HG02759 (cell line): ENCODE results near the gene AKAP13.

ENCODE experiments used
- ATAC-seq: cut with Tn5 transposase; IDR thresholded peaks from one replicate; pipeline ENCODE4 v1.9.1; 2021; ENCODE audit warnings: mild to moderate bottlenecking, moderate library complexity; ENCODE audit not compliant: unreplicated experiment

The AKAP13 gene

GRCh38 chr15:85761635-85762034, 381.2 kb downstream of the AKAP13 start:
- no peak for ATAC-seq

GRCh38 chr15:85762039-85762755, 381.8 kb downstream of the AKAP13 start:
- no peak for ATAC-seq

- no peak for ATAC-seq
These were observed 382.3 kb downstream of the AKAP13 start for GRCh38 chr15:85762756-85763127.

GRCh38 chr15:85763157-85763556, 382.8 kb downstream of the AKAP13 start:
- no peak for ATAC-seq

- ATAC-seq: no peak
These were observed 383.6 kb downstream of the AKAP13 start for GRCh38 chr15:85763673-85764633.

- ATAC-seq: no peak
These were observed 384.4 kb downstream of the AKAP13 start for GRCh38 chr15:85764649-85765277.

GRCh38 chr15:85766001-85766831, 385.8 kb downstream of the AKAP13 start:
- ATAC-seq: no peak

DNA sequence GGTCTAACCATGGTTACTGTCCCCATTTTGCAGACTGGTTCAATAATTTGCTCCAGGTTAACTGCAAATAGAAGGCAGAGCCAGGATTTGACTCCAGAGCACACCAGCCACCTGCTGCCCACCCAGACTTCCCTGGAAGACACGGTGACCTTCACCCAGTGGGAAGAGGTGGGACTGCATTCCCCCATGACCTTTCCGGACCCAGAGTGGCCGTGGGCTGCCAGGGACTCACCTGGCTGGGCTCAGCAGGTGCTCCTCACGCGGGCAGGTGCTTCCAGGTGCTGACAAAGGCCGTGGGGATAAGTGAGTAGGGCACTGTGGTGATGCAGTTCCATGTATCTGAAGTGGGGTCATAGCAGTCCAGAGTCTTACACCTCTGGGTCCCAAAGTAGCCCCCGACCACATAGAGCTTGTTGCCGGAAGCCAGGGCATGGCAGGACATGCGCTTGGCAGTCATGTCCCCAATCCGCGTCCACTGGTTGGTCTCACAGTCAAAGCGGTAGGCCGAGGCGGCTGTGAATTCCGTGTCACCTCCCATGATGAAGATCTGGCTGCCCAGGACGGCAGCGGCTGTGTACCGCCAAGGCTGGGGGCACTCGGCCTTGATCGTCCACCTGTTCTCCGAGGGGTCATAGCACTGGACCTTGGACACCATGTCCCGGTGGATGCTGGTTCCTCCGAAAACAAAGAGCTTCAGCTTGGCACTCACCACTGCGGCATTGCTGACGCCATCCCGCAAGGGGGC, 387.6 kb downstream of the AKAP13 start:
- no peak for ATAC-seq

DNA sequence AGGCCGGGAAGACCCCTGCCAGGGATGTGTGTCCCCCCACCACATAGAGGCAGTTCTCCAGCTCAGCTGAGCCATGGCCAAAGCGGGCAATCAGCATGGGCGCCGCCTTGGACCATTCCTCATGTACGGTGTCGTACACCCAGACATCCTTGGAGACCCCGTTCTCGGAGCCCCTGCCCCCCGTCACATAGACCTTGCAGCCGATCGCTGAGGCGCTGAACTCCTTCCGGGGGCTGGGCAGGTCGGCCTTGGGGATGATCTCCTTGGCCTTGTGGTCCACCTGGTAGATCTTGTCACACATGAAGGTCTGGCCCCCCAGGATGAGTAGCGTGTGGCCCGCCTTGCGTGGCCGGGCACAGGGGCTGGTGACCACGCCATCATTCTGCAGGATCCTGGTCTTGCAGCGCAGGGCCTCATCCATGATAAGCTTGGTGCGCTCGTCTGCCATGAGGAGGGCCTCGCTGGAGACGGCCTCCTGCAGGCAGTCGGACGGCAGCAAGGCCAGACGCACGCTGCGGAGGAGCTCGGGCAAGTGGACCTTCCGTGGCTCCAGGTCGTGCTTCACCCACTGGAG, 388.3 kb downstream of the AKAP13 start:
- ATAC-seq: no peak

- no peak for ATAC-seq
These were observed 388.9 kb downstream of the AKAP13 start for GRCh38 chr15:85769182-85769900.

- no peak for ATAC-seq
These were observed 390.0 kb downstream of the AKAP13 start for GRCh38 chr15:85770096-85771041.

- no peak for ATAC-seq
These were observed 390.9 kb downstream of the AKAP13 start for GRCh38 chr15:85771271-85771670.

DNA sequence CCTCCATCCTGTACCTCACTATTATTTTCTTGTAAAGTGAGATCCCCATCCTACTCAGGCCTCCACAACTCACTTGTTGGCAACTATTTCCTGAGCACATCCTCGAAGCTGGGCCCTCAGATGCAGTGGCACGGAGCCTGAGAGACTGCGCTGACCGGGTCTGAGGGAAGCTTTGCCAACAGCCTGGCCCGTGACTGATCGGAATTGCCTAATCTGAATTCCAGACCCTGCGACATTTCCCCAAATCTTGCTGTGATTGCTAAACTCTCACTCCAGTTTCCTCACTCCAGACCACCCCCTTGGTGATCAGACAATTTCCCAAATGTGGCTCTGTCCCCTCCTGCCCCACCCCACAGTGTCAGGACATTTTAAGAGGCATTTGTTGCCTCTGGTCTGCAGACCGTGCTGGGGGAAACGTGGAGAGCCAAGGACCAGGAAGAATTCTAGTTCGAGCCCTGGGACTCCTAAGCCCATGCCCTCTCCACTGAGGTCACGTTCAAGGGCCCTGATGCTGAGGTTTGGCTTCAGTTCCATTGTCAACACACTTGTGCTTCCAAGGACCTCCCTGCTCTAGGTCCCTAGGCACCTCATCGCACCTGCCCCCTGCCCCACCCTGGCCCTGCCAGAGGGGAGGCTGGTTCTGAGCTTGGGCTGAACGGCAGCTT, 391.5 kb downstream of the AKAP13 start:
- ATAC-seq: no peak

- no peak for ATAC-seq
These were observed 392.3 kb downstream of the AKAP13 start for GRCh38 chr15:85772668-85773067.

- no peak for ATAC-seq
These were observed 392.8 kb downstream of the AKAP13 start for GRCh38 chr15:85773249-85773648.

DNA sequence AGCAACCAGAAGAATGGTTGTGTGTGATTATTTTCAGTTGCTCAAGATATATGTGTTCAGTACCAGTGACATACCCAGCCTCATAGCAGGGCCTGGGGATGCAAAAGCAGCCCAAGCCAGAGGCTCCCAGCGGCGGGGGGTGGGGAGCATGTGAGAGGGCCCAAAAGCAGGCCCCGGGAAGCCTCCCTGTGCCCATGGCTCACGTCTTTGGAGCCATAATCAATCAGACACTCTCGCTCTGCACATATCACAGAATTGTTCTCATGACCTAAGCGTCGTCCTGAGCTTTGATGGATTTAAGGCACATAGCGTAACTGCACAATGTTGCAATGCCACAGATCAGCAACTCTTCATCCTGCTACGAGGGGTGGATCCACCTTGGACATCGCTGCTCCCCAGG, 393.6 kb downstream of the AKAP13 start:
- no peak for ATAC-seq
